Measurements from ENCODE around the gene TNFSF8.

The TNFSF8 gene

DNA sequence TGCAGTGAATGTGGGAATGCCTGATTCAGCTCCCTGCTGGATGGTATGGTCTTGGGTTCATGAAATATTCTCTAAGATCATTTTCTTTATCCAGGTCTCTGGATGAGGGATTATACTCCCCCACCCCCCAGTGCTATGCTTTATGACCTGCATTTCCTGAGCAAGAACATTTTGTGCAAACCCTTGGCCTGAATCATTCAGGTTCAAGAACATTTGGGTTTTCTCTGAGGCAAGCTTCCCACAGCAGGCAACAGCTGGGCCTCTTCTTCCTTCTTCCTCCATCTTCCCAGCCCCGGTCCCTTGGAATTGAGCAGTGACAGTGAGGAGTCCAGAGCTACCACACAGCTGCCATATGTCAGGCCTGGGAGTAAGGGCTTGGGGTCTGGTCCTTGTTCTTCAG is 65.9 kb downstream of the TNFSF8 start:
- DNase-seq: no peak

GRCh38 chr9:114861922-114862605 is 68.3 kb downstream of the TNFSF8 start:
- no peak for DNase-seq

- no peak for DNase-seq
Measured at GRCh38 chr9:114861273-114861672, 69.1 kb downstream of the TNFSF8 start.

GRCh38 chr9:114860187-114860586 is 70.2 kb downstream of the TNFSF8 start:
- DNase-seq: no peak

DNA sequence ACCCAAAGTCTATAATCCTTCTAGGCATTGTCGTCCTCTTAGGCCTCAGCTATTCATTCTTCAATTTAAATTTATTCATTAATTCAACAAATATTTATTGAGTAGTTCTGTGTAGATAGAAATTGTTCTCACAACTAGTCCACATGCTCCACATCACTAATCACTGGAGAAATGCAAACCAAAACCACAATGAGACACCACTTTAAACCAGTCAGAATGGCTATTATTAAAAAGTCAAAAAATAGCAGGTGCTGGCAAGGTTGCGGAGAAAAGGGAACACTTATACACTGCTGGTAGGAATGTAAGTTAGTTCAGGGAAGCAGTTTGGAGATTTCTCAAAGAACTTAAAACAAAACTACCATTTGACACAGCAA is 73.5 kb downstream of the TNFSF8 start:
- DNase-seq: no peak

DNA sequence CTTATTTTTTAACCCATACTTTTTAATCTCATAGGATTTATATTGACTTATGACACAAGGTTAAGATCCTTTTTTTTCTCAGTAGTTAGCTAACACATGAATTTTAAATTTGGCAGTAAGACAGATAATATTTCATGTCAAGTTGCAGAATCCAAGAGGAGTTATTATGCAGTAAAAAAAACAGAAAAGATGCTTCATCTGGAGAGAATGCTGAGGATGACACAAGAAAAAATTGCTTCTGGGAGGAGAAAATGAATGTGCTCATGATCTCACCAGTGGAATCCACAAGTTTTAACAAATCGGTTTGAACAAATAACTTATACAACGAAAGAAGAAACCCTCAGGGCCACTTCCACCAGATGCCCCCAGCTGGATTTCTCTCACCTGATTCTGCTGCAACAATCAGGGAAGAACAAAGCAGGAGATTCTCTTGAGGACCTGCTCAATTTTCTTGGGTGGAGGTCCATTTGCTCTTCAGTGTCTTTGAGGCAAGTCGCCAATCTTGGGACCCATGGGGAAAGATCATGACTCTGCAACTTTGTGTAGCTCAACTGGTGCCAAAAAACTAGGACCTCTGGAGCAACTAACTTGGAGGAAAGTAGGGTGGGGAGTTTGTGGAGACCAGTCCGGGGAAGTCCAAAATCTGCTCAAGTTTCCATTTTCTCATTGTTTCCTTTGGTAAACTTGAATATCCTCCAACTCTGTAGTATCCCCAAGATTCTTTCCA is 74.0 kb downstream of the TNFSF8 start:
- DNase-seq: no peak

DNA sequence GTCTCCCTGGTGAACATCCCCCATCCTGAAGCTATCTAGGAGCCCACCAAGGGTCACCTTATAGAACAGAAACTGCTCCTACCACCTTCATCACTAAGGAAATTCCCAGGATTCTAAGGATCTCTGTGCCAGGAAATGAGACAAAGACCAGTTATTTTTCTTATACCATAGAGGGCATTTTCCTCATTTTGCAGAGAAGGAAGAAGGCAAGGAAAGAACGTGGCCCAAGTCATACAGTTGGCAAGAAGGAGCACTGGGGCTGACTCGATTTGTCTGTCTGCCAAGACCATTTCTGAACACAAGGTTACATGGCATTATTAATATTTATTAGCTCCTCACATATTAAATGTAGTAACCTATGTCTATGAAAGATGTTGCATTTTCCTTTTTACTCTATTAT is 74.9 kb downstream of the TNFSF8 start:
- DNase-seq: no peak

DNA sequence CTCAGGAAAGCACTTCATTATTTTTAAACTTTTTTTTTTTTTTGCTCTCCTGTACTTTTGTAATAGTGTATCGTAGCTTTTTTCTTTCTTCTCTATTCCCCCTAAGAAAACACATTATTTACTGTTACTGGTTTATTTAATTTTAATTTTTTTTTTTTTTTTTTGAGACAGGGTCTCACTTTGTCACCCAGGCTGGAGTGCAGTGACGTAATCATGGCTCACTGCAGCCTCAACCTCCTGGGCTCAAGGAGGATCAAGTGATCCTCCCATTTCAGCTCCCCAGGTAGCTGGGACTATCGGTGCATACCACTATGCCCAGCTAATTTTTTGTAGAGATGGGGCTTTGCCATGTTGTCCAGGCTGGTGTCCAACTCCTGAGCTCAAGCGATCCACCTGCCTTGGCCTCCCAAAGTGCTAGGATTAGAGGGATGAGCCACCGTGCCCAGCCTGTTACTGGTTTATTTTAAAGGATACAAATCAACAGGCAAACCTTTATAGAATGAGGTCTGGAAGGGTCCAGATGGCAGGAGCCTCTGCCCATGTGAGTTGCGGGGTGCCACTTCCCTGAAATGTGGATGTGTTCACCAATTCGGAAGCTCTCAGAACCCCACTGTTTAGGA is 75.5 kb downstream of the TNFSF8 start:
- no peak for DNase-seq

DNA sequence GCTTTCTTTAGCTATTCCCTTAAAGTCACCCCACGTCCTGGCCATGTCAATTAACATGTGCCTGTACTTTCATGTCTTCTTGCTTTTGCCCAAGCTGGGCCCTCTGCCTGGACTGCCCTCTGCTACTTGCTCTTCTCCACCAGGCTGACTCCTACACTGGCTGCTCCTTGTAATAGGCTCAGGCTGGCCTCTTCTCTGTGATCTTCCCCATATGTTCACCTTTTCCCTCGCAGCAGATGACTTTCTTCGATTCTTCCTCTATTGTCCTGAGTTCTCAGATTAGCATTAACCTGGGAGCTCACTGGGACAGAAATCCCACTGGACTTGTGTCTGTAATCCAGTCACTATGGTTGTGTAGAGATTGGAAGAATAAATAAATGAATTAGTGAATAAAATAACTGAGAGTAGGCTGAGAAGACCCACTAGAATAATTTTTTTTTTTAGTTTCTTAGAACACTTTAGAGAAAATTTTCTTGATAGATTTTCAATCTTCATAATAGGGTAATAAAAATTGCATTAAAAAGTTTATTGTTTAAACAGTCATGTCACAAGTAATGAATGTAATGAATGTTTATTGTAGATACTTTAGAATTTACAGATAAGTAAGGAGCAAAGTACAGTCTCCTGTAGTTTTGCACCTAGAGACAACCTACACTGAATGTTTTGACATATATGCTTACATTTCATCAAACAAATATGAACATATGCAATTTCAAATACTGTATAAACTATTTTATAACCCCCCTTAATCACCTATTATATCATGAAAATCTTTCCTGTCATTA is 77.1 kb downstream of the TNFSF8 start:
- no peak for DNase-seq

DNA sequence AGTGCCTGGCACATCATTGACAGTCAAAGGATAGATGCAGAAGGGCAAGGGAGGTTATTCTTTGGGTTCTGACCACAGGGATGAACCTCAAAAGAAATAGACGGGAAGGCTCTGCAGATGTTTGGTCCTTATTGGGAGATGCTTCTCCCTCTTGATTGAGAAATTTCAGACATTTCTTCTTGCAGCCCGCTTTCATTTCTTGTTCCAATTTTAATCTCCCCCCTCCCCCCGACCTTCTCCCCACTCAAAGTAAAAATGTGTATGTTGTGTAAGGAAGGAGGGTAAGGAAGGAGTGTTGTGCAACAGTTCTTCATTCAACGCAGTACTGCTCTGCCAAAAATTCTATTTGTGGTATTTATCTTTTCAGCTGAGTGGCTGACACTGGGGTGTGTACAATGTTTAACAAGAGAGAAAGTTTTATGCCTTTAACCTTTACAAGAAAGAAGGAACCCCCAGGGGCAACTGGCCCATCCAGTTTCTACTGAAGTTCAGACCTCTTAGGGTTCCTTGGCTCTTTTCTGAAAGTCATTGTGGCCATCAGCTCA is 78.3 kb downstream of the TNFSF8 start:
- DNase-seq: no peak

GRCh38 chr9:114851306-114851705 is 79.1 kb downstream of the TNFSF8 start:
- DNase-seq: no peak

All from effector CD4-positive, alpha-beta T cell (primary cell).